ENCODE data around the gene OSMR. TPM values are rescaled to one million over a fixed set of nuclear protein-coding genes. Genes with fewer than 3 reads are reported as not detected.

The OSMR gene
- polyA plus RNA-seq, 2 of the 4 experiments (the other 2 are of a cell fraction), result 58.5 to 92.4 TPM

DNA sequence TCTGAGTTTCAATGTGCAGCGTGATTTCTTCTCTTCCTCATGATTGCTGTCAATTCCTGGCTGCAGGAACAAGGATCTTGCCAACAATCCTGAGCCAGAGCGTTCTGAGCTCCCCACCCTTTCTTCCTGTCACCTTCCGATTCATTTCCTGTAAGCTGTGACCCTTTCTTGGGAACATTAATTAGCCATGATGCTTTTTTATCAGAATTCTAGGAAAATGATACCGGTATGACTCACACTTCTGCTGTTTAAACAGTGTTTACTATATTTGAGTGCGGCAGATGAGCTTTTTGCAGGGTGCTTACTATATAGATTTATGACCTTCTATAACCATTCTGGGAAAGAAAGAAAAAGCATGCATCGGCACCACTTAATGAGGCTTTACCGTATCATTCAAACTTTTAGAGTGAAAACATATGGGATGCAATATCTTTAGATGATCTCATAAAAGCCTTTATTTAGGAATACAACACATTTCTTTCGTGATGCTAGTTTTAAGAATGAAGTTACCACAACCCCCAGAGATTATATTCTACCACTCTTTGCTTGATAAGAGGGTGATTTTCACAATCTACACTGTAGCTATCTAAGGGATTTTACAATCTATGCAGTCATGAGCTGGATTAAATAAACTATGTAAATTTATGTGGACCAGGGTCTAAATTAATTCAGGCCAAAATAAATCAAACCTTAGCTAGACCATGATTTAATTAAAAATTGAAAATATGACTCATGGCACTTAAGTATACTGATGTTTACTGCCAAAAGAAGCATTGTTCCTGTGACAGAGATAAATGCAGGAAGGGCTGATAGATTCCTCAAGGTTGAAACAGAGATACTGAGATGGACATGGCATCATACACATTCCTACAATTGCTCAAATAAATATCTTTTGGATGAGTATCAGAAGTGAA, 38.0 kb upstream of the OSMR start:
- Histone ChIP-seq H3K4me2 (peak overlapping the region; percentile 67), H3K4me1 (peaks cover 43% of the 10 kb centered on the region), H3K9me3 (no peaks in the 10 kb centered on the region), H3K27ac (peak overlapping the region; percentile 41 to 80), H3K4me3 (no peak overlapping the region)
- FAIRE-seq, result no peak
- WGBS (ENCODE audit: missing lambda C conversion rate), result 20% methylated on average over 8 of the region's 8 CpGs
- ChIA-PET CTCF (interaction anchor here (0.6 to 10.1 kb wide), 21 partner anchors 9 to 599 kb away, joined by 3 to 242 read pairs (median 10); no protein-coding TSS in a partner anchor), POLR2A (interaction anchor here (0.6 to 2.3 kb wide), 3 partner anchors 345 to 366 kb away, joined by 3 to 21 read pairs (median 4); no protein-coding TSS in a partner anchor)
- TF ChIP-seq CHD4 (IDR thresholded peaks at IDR 0.05; ENCODE audit: borderline replicate concordance) (no peak), CEBPB (IDR thresholded peaks at IDR 0.05) (0 out of 4 replicates have a peak, but pooled peaks of 1 of the 2 experiments have one; percentile 21), JUNB (IDR thresholded peaks at IDR 0.05) (peak; percentile 22; the same call in 1 of the 2 replicates), FOSL2 (IDR thresholded peaks at IDR 0.05) (peak; percentile 59), FOSL2 (CRISPR knock-in tag; IDR thresholded peaks at IDR 0.05) (peak; percentile 69), HOXB13 (CRISPR knock-in tag; IDR thresholded peaks at IDR 0.05; ENCODE audit: low read depth) (no peak), HOXA7 (CRISPR knock-in tag; IDR thresholded peaks at IDR 0.05) (no peak), TP53 (CRISPR knock-in tag; IDR thresholded peaks at IDR 0.05) (no peak), RFX5 (IDR thresholded peaks at IDR 0.05) (no peak), GATA3 (IDR thresholded peaks at IDR 0.05; ENCODE audit: borderline replicate concordance) (peak; percentile 30; the same call in 1 of the 2 replicates), ZFP36 (IDR thresholded peaks at IDR 0.05; ENCODE audit: borderline replicate concordance, partially characterized antibody) (no peak)
- TF ChIP-seq, protein P1, sequence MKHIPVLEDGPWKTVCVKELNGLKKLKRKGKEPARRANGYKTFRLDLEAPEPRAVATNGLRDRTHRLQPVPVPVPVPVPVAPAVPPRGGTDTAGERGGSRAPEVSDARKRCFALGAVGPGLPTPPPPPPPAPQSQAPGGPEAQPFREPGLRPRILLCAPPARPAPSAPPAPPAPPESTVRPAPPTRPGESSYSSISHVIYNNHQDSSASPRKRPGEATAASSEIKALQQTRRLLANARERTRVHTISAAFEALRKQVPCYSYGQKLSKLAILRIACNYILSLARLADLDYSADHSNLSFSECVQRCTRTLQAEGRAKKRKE (CRISPR knock-in tag; IDR thresholded peaks at IDR 0.05; ENCODE audit: low read depth), result no peak
- TF ChIP-seq, protein P2, sequence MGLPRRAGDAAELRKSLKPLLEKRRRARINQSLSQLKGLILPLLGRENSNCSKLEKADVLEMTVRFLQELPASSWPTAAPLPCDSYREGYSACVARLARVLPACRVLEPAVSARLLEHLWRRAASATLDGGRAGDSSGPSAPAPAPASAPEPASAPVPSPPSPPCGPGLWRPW (IDR thresholded peaks at IDR 0.05), result no peak
- TF ChIP-seq, protein P3, sequence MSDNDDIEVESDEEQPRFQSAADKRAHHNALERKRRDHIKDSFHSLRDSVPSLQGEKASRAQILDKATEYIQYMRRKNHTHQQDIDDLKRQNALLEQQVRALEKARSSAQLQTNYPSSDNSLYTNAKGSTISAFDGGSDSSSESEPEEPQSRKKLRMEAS (IDR thresholded peaks at IDR 0.05), result peak; percentile 17; the same call in 1 of the 2 replicates
- TF ChIP-seq, protein P4, sequence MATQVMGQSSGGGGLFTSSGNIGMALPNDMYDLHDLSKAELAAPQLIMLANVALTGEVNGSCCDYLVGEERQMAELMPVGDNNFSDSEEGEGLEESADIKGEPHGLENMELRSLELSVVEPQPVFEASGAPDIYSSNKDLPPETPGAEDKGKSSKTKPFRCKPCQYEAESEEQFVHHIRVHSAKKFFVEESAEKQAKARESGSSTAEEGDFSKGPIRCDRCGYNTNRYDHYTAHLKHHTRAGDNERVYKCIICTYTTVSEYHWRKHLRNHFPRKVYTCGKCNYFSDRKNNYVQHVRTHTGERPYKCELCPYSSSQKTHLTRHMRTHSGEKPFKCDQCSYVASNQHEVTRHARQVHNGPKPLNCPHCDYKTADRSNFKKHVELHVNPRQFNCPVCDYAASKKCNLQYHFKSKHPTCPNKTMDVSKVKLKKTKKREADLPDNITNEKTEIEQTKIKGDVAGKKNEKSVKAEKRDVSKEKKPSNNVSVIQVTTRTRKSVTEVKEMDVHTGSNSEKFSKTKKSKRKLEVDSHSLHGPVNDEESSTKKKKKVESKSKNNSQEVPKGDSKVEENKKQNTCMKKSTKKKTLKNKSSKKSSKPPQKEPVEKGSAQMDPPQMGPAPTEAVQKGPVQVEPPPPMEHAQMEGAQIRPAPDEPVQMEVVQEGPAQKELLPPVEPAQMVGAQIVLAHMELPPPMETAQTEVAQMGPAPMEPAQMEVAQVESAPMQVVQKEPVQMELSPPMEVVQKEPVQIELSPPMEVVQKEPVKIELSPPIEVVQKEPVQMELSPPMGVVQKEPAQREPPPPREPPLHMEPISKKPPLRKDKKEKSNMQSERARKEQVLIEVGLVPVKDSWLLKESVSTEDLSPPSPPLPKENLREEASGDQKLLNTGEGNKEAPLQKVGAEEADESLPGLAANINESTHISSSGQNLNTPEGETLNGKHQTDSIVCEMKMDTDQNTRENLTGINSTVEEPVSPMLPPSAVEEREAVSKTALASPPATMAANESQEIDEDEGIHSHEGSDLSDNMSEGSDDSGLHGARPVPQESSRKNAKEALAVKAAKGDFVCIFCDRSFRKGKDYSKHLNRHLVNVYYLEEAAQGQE (IDR thresholded peaks at IDR 0.05), result no peak
- TF ChIP-seq, protein P5, sequence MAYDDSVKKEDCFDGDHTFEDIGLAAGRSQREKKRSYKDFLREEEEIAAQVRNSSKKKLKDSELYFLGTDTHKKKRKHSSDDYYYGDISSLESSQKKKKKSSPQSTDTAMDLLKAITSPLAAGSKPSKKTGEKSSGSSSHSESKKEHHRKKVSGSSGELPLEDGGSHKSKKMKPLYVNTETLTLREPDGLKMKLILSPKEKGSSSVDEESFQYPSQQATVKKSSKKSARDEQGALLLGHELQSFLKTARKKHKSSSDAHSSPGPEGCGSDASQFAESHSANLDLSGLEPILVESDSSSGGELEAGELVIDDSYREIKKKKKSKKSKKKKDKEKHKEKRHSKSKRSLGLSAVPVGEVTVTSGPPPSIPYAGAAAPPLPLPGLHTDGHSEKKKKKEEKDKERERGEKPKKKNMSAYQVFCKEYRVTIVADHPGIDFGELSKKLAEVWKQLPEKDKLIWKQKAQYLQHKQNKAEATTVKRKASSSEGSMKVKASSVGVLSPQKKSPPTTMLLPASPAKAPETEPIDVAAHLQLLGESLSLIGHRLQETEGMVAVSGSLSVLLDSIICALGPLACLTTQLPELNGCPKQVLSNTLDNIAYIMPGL (CRISPR knock-in tag; IDR thresholded peaks at IDR 0.05; ENCODE audit: borderline replicate concordance), result no peak
- DNase-seq (ENCODE audit: low read depth in 1 of 2, low spot score in 1 of 2), result peak in 1 of 2 experiments; percentile 38
- ATAC-seq, result peak in 1 of 2 experiments; percentile 16; a peak in 2 of 6 replicates

Data from A549 (cell line).